ENCODE results near the gene TAS2R30. TPM values are rescaled to one million over a fixed set of nuclear protein-coding genes. Genes with fewer than 3 reads are reported as not detected.

The TAS2R30 gene
- total and polyA plus RNA-seq, 4 experiments from 2014 or later, result 2.9 to 3.8 TPM; not detected in 2

Other genes with a start within 250 kb of the TAS2R30 start
- under 1 TPM; 0.79 to 0.86 TPM for gene TAS2R13, start 225.1 kb downstream of the TAS2R30 start, total RNA-seq
- gene TAS2R13, start 225.1 kb downstream of the TAS2R30 start, polyA plus RNA-seq, result not detected
- gene PRH2, start 205.4 kb downstream of the TAS2R30 start, total RNA-seq, result not detected
- not detected for gene PRH2, start 205.4 kb downstream of the TAS2R30 start, polyA plus RNA-seq
- gene TAS2R14, start 195.4 kb downstream of the TAS2R30 start, total RNA-seq, result 1 to 10 TPM; 1.9 to 2.2 TPM
- under 1 TPM; 0.36 to 0.99 TPM for gene TAS2R14, start 195.4 kb downstream of the TAS2R30 start, polyA plus RNA-seq
- gene TAS2R50, start 147.7 kb downstream of the TAS2R30 start, total RNA-seq, result 1 to 10 TPM in 1 of 2 experiments, under 1 TPM in 1; 0.80 to 1.0 TPM
- not detected for gene TAS2R50, start 147.7 kb downstream of the TAS2R30 start, polyA plus RNA-seq
- 1 to 10 TPM; 1.3 to 2.5 TPM for gene TAS2R20, start 136.3 kb downstream of the TAS2R30 start, total RNA-seq
- gene TAS2R20, start 136.3 kb downstream of the TAS2R30 start, polyA plus RNA-seq, result under 1 TPM in 1 of 2 donors, not detected in 1; 0.14 TPM
- gene TAS2R19, start 112.0 kb downstream of the TAS2R30 start, total RNA-seq, result 1 to 10 TPM; 2.1 to 3.1 TPM
- gene TAS2R19, start 112.0 kb downstream of the TAS2R30 start, polyA plus RNA-seq, result not detected
- gene TAS2R31, start 103.2 kb downstream of the TAS2R30 start, total RNA-seq, result 1 to 10 TPM; 3.1 to 3.2 TPM
- gene TAS2R31, start 103.2 kb downstream of the TAS2R30 start, polyA plus RNA-seq, result not detected
- 1 to 10 TPM; 1.1 to 1.3 TPM for gene TAS2R46, start 72.3 kb downstream of the TAS2R30 start, total RNA-seq
- under 1 TPM in 1 of 2 donors, not detected in 1; 0.22 TPM for gene TAS2R46, start 72.3 kb downstream of the TAS2R30 start, polyA plus RNA-seq
- gene TAS2R43, start 42.3 kb downstream of the TAS2R30 start, total RNA-seq, result under 1 TPM; 0.35 to 0.67 TPM
- under 1 TPM in 1 of 2 donors, not detected in 1; 0.20 TPM for gene TAS2R43, start 42.3 kb downstream of the TAS2R30 start, polyA plus RNA-seq
- 10 to 100 TPM; 11.6 to 11.9 TPM for gene SMIM10L1, start 36.5 kb upstream of the TAS2R30 start, total RNA-seq
- 10 to 100 TPM in 1 of 2 donors, 1 to 10 TPM in 1; 8.0 to 15.2 TPM for gene SMIM10L1, start 36.5 kb upstream of the TAS2R30 start, polyA plus RNA-seq
- gene TAS2R42, start 52.3 kb upstream of the TAS2R30 start, total RNA-seq, result not detected
- not detected for gene TAS2R42, start 52.3 kb upstream of the TAS2R30 start, polyA plus RNA-seq
- gene PRB3, start 135.1 kb upstream of the TAS2R30 start, total RNA-seq, result not detected
- under 1 TPM; 0.17 to 0.66 TPM for gene PRB3, start 135.1 kb upstream of the TAS2R30 start, polyA plus RNA-seq
- gene PRB4, start 175.8 kb upstream of the TAS2R30 start, total RNA-seq, result not detected
- gene PRB4, start 175.8 kb upstream of the TAS2R30 start, polyA plus RNA-seq, result not detected